ENCODE data around the gene HINT2.

DNA sequence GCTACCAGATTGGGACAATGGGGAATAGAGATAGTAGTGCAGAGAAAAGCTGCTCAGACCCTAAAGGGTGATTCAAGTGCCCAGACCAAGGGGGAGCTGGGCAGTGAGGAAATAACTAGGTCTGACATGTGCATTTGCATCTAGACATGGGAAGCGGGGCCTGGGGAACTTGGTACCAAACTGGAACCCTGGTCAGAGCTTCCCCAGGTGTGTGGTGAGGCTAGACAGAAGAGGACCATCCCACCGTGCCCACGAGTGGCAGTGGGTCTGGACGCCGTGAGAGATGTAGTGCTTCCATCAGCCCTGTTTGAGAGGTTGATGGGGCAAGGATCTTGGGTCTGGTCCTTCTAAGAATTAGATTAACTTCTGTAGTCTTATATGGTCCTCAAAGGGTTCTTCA is 21.8 kb upstream of the HINT2 start:
- no peak for TF ChIP-seq POLR2AphosphoS5 (IDR thresholded peaks at IDR 0.05)
- TF ChIP-seq, protein P1, sequence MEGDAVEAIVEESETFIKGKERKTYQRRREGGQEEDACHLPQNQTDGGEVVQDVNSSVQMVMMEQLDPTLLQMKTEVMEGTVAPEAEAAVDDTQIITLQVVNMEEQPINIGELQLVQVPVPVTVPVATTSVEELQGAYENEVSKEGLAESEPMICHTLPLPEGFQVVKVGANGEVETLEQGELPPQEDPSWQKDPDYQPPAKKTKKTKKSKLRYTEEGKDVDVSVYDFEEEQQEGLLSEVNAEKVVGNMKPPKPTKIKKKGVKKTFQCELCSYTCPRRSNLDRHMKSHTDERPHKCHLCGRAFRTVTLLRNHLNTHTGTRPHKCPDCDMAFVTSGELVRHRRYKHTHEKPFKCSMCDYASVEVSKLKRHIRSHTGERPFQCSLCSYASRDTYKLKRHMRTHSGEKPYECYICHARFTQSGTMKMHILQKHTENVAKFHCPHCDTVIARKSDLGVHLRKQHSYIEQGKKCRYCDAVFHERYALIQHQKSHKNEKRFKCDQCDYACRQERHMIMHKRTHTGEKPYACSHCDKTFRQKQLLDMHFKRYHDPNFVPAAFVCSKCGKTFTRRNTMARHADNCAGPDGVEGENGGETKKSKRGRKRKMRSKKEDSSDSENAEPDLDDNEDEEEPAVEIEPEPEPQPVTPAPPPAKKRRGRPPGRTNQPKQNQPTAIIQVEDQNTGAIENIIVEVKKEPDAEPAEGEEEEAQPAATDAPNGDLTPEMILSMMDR (IDR thresholded peaks at IDR 0.05) = no peak
- no peak for TF ChIP-seq POLR2A (IDR thresholded peaks at IDR 0.05)

All from gastroesophageal sphincter (tissue), 3 donors.